Suprapubic skin (tissue), 4 donors: ENCODE results near the gene ALKBH8. TPM values are rescaled to one million over a fixed set of nuclear protein-coding genes. Genes with fewer than 3 reads are reported as not detected.

ENCODE experiments used
- DNase-seq, 2 donors: peaks; one replicate each; pipeline ENCODE4 v3.0.0-alpha.2; 2019; ENCODE audit warnings: low spot score in 2 of 2
- H3K27ac ChIP-seq: fragments of 200-600 bp; sonication (generic); one replicate; pipeline ENCODE4 v1.5.1; 2019
- H3K27me3 ChIP-seq: fragments of 200-600 bp; sonication (generic); one replicate; pipeline ENCODE4 v1.5.1; 2019
- H3K36me3 ChIP-seq: fragments of 200-600 bp; sonication (generic); one replicate; pipeline ENCODE4 v1.5.1; 2019
- H3K4me1 ChIP-seq: fragments of 200-600 bp; sonication (generic); one replicate; pipeline ENCODE4 v1.5.1; 2019
- H3K4me3 ChIP-seq: fragments of 200-600 bp; sonication (generic); one replicate; pipeline ENCODE4 v1.5.1; 2019; ENCODE audit warnings: mild to moderate bottlenecking
- H3K9me3 ChIP-seq: fragments of 200-600 bp; sonication (generic); one replicate; pipeline ENCODE4 v1.5.1; 2019
- EP300 ChIP-seq: sonication (generic); formaldehyde crosslinking; IDR thresholded peaks from one replicate; pipeline ENCODE4 v1.6.1; 2017; ENCODE audit warnings: antibody characterized with exemption
- POLR2A ChIP-seq, 2 donors: fragments of 450-650 bp; IDR thresholded peaks; one replicate each; pipeline ENCODE4 v1.6.1; 2017; ENCODE audit warnings: antibody characterized with exemption in 2 of 2, mild to moderate bottlenecking in 2 of 2, moderate library complexity in 2 of 2
- POLR2AphosphoS5 ChIP-seq, 3 donors: sonication (generic); formaldehyde crosslinking; IDR thresholded peaks; one replicate each; pipeline ENCODE4 v1.6.1; 2017; ENCODE audit warnings: antibody characterized with exemption in 3 of 3
- WGBS: methylation state at CpG from one replicate; pipeline ENCODE4 v1.1.5; 2018; 5-methylcytosine and 5-hydroxymethylcytosine counted together
- total RNA-seq, 4 donors: library from RNA; depleted of rRNA; stranded (reverse); fragments of >200 nt; gene quantifications; one replicate each; pipeline ENCODE4 v1.1.0, GENCODE V29; 2016
- TF ChIP-seq, protein P1 (sequence below), 2 donors: fragments of 200-600 bp in 1 of 2; fragments of 450-650 bp in 1 of 2; sonication (generic) in 1 of 2; IDR thresholded peaks; one replicate each; pipeline ENCODE4 v1.5.1; 2016 to 2019; ENCODE audit warnings: antibody characterized with exemption in 2 of 2, mild to moderate bottlenecking in 1 of 2, moderate library complexity in 1 of 2

The ALKBH8 gene
- 1 to 10 TPM; 2.0 to 6.8 (median 5.6) TPM for total RNA-seq

- Histone ChIP-seq H3K4me3 (peak within 1 kb of the TSS; percentile 79), H3K4me1 (peaks cover 34% of the 10 kb centered on the region), H3K27me3 (no peaks in the 10 kb centered on the region), H3K9me3 (no peaks in the 10 kb centered on the region), H3K27ac (peak within 1 kb of the TSS; percentile 82), H3K36me3 (no peaks in the 10 kb centered on the region)
- peak; percentile 79 to 93 for DNase-seq
- WGBS: 1% methylated on average over 13 of the region's 32 CpGs
- no peak for TF ChIP-seq POLR2A (IDR thresholded peaks at IDR 0.05)
- no peak for TF ChIP-seq POLR2AphosphoS5 (IDR thresholded peaks at IDR 0.05)
- no peak for TF ChIP-seq EP300
- TF ChIP-seq, protein P1, sequence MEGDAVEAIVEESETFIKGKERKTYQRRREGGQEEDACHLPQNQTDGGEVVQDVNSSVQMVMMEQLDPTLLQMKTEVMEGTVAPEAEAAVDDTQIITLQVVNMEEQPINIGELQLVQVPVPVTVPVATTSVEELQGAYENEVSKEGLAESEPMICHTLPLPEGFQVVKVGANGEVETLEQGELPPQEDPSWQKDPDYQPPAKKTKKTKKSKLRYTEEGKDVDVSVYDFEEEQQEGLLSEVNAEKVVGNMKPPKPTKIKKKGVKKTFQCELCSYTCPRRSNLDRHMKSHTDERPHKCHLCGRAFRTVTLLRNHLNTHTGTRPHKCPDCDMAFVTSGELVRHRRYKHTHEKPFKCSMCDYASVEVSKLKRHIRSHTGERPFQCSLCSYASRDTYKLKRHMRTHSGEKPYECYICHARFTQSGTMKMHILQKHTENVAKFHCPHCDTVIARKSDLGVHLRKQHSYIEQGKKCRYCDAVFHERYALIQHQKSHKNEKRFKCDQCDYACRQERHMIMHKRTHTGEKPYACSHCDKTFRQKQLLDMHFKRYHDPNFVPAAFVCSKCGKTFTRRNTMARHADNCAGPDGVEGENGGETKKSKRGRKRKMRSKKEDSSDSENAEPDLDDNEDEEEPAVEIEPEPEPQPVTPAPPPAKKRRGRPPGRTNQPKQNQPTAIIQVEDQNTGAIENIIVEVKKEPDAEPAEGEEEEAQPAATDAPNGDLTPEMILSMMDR (IDR thresholded peaks at IDR 0.05): no peak
These were observed at the start of gene ALKBH8 for GRCh38 chr11:107565219-107565937. ALKBH8 (minus strand) TSS chr11:107565735; CDS start chr11:107560893, 4,842 bp downstream.

DNA sequence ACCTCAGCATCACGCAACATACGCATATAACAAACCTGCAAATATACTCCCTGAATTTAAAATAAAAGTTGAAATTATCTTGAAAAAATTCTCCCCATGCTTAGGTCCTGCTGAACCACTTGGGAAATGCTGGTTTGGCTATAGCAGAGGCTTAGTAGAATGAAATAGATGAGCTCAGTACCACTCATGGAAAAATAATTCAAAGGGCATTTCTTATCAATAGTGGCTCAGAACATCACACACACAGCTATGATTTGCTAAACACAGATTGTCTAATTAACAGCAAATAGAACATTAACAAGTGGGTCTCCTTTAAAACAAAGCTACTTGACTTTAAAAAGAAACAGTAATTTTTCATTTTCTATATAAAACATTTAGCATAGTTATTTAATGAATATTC, 46.9 kb upstream of the ALKBH8 start:
- no peaks in the 10 kb centered on the region for H3K36me3 ChIP-seq
- no peak overlapping the region for H3K4me3 ChIP-seq
- DNase-seq: no peak
- 95% methylated on average over 2 of the region's 2 CpGs for WGBS
- TF ChIP-seq POLR2AphosphoS5 (IDR thresholded peaks at IDR 0.05) (no peak), POLR2A (IDR thresholded peaks at IDR 0.05) (no peak), EP300 (no peak)
- TF ChIP-seq, protein P1 (IDR thresholded peaks at IDR 0.05): no peak
- H3K27me3 ChIP-seq: peaks cover 11% of the 10 kb centered on the region
- H3K27ac ChIP-seq: no peak overlapping the region
- H3K4me1 ChIP-seq: no peaks in the 10 kb centered on the region
- H3K9me3 ChIP-seq: no peaks in the 10 kb centered on the region

DNA sequence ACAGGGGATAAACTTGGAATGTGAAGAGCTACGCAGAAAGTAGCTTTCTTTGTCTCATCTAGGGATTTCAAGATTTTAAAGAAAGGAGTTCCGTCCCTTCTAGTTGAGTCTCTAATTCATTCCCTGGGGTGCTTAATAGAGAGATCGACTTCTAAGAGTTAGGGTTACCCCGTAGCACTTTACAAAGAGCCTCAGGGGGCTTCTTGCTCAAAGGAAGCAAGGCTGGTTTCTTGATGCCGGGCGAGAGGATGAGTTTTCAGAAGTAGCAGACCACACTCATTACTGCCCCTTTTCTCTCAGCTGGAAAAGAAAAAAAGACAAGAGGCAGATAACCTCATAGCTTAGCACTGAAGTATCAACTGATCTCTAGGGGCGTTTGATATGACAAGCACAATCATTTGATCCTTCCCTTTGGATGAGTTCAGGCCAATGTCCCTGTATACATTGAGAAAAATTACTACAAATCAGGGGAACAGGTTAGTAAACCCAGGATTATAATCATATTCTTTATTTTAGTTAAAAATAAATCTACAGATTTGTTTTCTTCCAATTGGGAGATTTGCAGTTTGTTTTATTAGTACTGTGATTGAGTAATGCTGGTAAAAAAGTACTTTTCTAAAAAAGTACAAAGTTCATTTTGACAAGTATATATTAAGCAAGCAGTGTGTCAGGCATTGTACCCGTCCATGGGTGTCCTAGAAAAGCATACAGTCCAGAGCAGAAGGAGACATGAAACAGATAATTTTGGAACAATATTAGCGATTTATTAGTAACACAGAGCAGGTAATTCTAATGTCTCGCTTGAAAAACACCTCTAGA, 44.1 kb upstream of the ALKBH8 start:
- Histone ChIP-seq H3K27ac (no peak overlapping the region), H3K9me3 (no peaks in the 10 kb centered on the region), H3K36me3 (no peaks in the 10 kb centered on the region), H3K4me3 (no peak overlapping the region), H3K4me1 (no peaks in the 10 kb centered on the region), H3K27me3 (peaks cover 22% of the 10 kb centered on the region)
- 60% methylated on average over 10 of the region's 10 CpGs for WGBS
- DNase-seq: no peak
- TF ChIP-seq POLR2AphosphoS5 (IDR thresholded peaks at IDR 0.05) (no peak), POLR2A (IDR thresholded peaks at IDR 0.05) (no peak), EP300 (no peak)
- TF ChIP-seq, protein P1 (IDR thresholded peaks at IDR 0.05): no peak

DNA sequence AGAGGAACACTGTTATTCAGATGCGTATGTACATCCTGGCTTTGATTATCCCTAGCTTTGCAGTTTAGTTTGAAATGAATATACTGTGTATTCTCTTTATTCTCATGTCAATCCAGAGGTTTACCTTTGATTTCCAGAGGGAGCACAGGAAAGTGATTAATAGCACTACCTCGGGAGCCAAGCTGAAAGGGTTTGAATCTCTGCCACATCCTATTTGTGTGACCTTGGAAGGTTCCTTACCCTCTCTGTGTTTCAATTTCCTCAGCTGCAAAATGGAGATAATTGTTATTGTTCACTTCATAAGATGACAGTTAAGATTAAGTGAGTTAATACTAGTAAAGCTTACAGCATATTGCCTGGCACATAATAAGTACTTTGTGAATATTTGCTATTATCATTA, 43.3 kb upstream of the ALKBH8 start:
- no peaks in the 10 kb centered on the region for H3K4me1 ChIP-seq
- DNase-seq: no peak
- no peaks in the 10 kb centered on the region for H3K36me3 ChIP-seq
- no peak overlapping the region for H3K27ac ChIP-seq
- 30% methylated on average over 2 of the region's 2 CpGs for WGBS
- H3K27me3 ChIP-seq: peaks cover 25% of the 10 kb centered on the region
- TF ChIP-seq, protein P1 (IDR thresholded peaks at IDR 0.05): no peak
- TF ChIP-seq POLR2A (IDR thresholded peaks at IDR 0.05) (no peak), POLR2AphosphoS5 (IDR thresholded peaks at IDR 0.05) (no peak), EP300 (no peak)
- no peaks in the 10 kb centered on the region for H3K9me3 ChIP-seq
- no peak overlapping the region for H3K4me3 ChIP-seq

- no peaks in the 10 kb centered on the region for H3K9me3 ChIP-seq
- no peak overlapping the region for H3K4me3 ChIP-seq
- DNase-seq: no peak
- no peaks in the 10 kb centered on the region for H3K4me1 ChIP-seq
- TF ChIP-seq EP300: no peak
- TF ChIP-seq, protein P1 (IDR thresholded peaks at IDR 0.05): no peak
- 72% methylated on average over 3 of the region's 3 CpGs for WGBS
- H3K27ac ChIP-seq: no peak overlapping the region
- H3K27me3 ChIP-seq: peaks cover 32% of the 10 kb centered on the region
- no peaks in the 10 kb centered on the region for H3K36me3 ChIP-seq
These were observed 40.6 kb upstream of the ALKBH8 start for GRCh38 chr11:107606141-107606540.
